K562 (cell line): ENCODE results near the gene CD300E. TPM values are rescaled to one million over a fixed set of nuclear protein-coding genes. Genes with fewer than 3 reads are reported as not detected.
A peak's percentile ranks its signal among the peaks of the same experiment; 100 is the strongest.

Experiments
- ATAC-seq: fragments of 200-7000 bp; cut with Tn5 transposase; 3 replicates; pipeline ENCODE4 v1.9.1; 2020; ENCODE audit warnings: moderate library complexity
- BruUV-seq: library from RNA; stranded (reverse); fragments of 400-500 nt; replicated peaks from 2 replicates; lab custom pipeline; 2021; lab: Mats Ljungman, UMichigan
- CTCF ChIA-PET: fragments of 300-600 bp; formaldehyde crosslinking; extraction: SDS; loops from one replicate; lab custom pipeline; 2021; ENCODE audit warnings: low intra/inter-chr PET ratio; lab: Yijun Ruan, JAX
- POLR2A ChIA-PET: fragments of 300-600, 350-650 bp; sonication (Branson Sonifier 250); formaldehyde crosslinking; extraction: SDS; loops from one replicate; lab custom pipeline; 2021; ENCODE audit warnings: antibody characterized with exemption, inconsistent platforms; lab: Yijun Ruan, JAX
- DNase-seq, 4 experiments: peaks; one replicate each; pipeline versions ENCODE4 v3.0.0 to v3.0.0-alpha.2; 2011 to 2018; ENCODE audit warnings: low spot score in 3 of 4, mixed read lengths in 3 of 4; ENCODE audit errors: extremely low read depth in 1 of 4
- FAIRE-seq: peaks from 2 replicates; lab custom pipeline; 2011; peaks lifted over from hg19 to GRCh38; lab: Jason Lieb, UNC
- H2AFZ ChIP-seq: 2 replicates; pipeline ENCODE4 v1.6.0; 2011; ENCODE audit warnings: low read depth, low read length, control low read depth, inconsistent platforms
- H3K27ac ChIP-seq: fragments of 200-600 bp; 3 replicates; pipeline ENCODE4 v1.8.0; 2011; ENCODE audit warnings: low read depth, mild to moderate bottlenecking, control low read depth, inconsistent platforms, low read length, moderate library complexity, mixed read lengths; ENCODE audit errors: extremely low read depth
- H3K27me3 ChIP-seq, 2 experiments: fragments of 300-600 bp in 1 of 2; 2 replicates in 1 of 2; 3 replicates in 1 of 2; pipeline versions ENCODE4 v1.6.0 to v1.8.0; 2011; ENCODE audit warnings: inconsistent platforms in 2 of 2, low read length in 2 of 2, mild to moderate bottlenecking in 1 of 2, mixed read lengths in 1 of 2, moderate library complexity in 1 of 2; ENCODE audit not compliant: control insufficient read depth in 2 of 2, insufficient read depth in 2 of 2
- H3K36me3 ChIP-seq: fragments of 300-600 bp; 3 replicates; pipeline ENCODE4 v1.8.0; 2011; ENCODE audit warnings: mild to moderate bottlenecking, low read length, inconsistent platforms; ENCODE audit not compliant: control insufficient read depth, insufficient read depth
- H3K4me1 ChIP-seq, 2 experiments: fragments of 200-600 bp in 1 of 2; replicated peaks in 1 of 2; 2 replicates in 1 of 2; 3 replicates in 1 of 2; pipeline versions ENCODE4 v1.5.1 to v1.8.0; 2011; ENCODE audit warnings: inconsistent platforms in 2 of 2, low read length in 2 of 2, mild to moderate bottlenecking in 1 of 2, mixed read lengths in 1 of 2, moderate library complexity in 1 of 2; ENCODE audit not compliant: control insufficient read depth in 2 of 2, insufficient read depth in 2 of 2
- H3K4me2 ChIP-seq: 2 replicates; pipeline ENCODE4 v1.6.1; 2011; ENCODE audit warnings: low read length, control low read depth, inconsistent platforms, mixed read lengths; ENCODE audit not compliant: insufficient read depth
- H3K4me3 ChIP-seq: fragments of 200-600 bp; sonication (generic), shearing (Covaris generic); 2 replicates; pipeline ENCODE4 v1.5.1; 2016; ENCODE audit warnings: control low read depth, inconsistent platforms
- H3K79me2 ChIP-seq: fragments of 200-600 bp; 3 replicates; pipeline ENCODE4 v1.8.0; 2011; ENCODE audit warnings: low read length, inconsistent platforms; ENCODE audit not compliant: control insufficient read depth, insufficient read depth
- H3K9ac ChIP-seq, 2 experiments: 2 replicates each; pipeline versions ENCODE4 v1.6.0 to v1.6.1; 2011; ENCODE audit warnings: low read depth in 2 of 2, low read length in 2 of 2, control low read depth in 1 of 2, inconsistent platforms in 1 of 2, mild to moderate bottlenecking in 1 of 2, mixed read lengths in 1 of 2; ENCODE audit not compliant: insufficient read depth in 1 of 2
- H3K9me1 ChIP-seq: one replicate; pipeline ENCODE4 v1.6.0; 2011; ENCODE audit warnings: inconsistent platforms, mild to moderate bottlenecking, low read length, moderate library complexity; ENCODE audit not compliant: control insufficient read depth, insufficient read depth
- H3K9me3 ChIP-seq: replicated peaks from 2 replicates; pipeline ENCODE4 v1.5.1; 2011; ENCODE audit warnings: low read depth, low read length, inconsistent platforms; ENCODE audit not compliant: control insufficient read depth, insufficient read depth
- H4K20me1 ChIP-seq: replicated peaks from 2 replicates; pipeline ENCODE4 v1.6.1; 2011; ENCODE audit warnings: low read length, inconsistent platforms, mixed read lengths; ENCODE audit not compliant: control insufficient read depth, insufficient read depth
- CBFA2T3 ChIP-seq: fragments of 450-650 bp; IDR thresholded peaks from 2 replicates; pipeline ENCODE4 v1.6.1; 2017
- CEBPZ ChIP-seq: fragments of 150-350 bp; IDR thresholded peaks from 2 replicates; pipeline ENCODE4 v1.6.1; 2014; ENCODE audit warnings: low read depth, mild to moderate bottlenecking, low read length, borderline replicate concordance
- CREB1 ChIP-seq, 2 experiments: sonication (generic) in 1 of 2; formaldehyde crosslinking in 1 of 2; IDR thresholded peaks; 2 replicates each; pipeline versions ENCODE4 v1.6.1 to v1.8.0; 2012 to 2022; ENCODE audit warnings: inconsistent platforms in 1 of 2, mild to moderate bottlenecking in 1 of 2, missing genetic modification reagents in 1 of 2, moderate library complexity in 1 of 2
- CTCFL ChIP-seq: IDR thresholded peaks from 2 replicates; pipeline ENCODE4 v1.6.1; 2011; ENCODE audit warnings: borderline replicate concordance, low read depth, mild to moderate bottlenecking, moderate library complexity, low read length; ENCODE audit not compliant: insufficient read depth, poor library complexity, severe bottlenecking
- CXXC5 ChIP-seq: fragments of 250-450 bp; sonication (Bioruptor Pico); IDR thresholded peaks from 2 replicates; pipeline ENCODE4 v1.8.0; 2022; ENCODE audit warnings: inconsistent platforms, mild to moderate bottlenecking, moderate library complexity
- MBD1 ChIP-seq: fragments of 250-450 bp; sonication (Bioruptor Pico); IDR thresholded peaks from 2 replicates; pipeline ENCODE4 v1.8.0; 2022; ENCODE audit warnings: inconsistent platforms
- OTX1 ChIP-seq: fragments of 450-650 bp; formaldehyde crosslinking; IDR thresholded peaks from 2 replicates; pipeline ENCODE4 v1.4.0; 2022; ENCODE audit warnings: mild to moderate bottlenecking
- TOE1 ChIP-seq, 2 experiments: fragments of 450-650 bp in 1 of 2; sonication (generic) in 1 of 2; formaldehyde crosslinking in 1 of 2; IDR thresholded peaks; 2 replicates each; pipeline versions ENCODE4 v1.7.1 to v1.8.0; 2016 to 2022; ENCODE audit warnings: borderline replicate concordance in 2 of 2, mild to moderate bottlenecking in 2 of 2, antibody characterized with exemption in 1 of 2, inconsistent platforms in 1 of 2, low read depth in 1 of 2, missing genetic modification reagents in 1 of 2, moderate library complexity in 1 of 2
- ZBTB26 ChIP-seq: fragments of 450-650 bp; formaldehyde crosslinking; IDR thresholded peaks from 2 replicates; pipeline ENCODE4 v1.4.0; 2022; ENCODE audit warnings: missing genetic modification characterization
- ZNF184 ChIP-seq: sonication (generic); formaldehyde crosslinking; IDR thresholded peaks from 2 replicates; pipeline ENCODE4 v1.5.0; 2020; ENCODE audit warnings: missing genetic modification reagents
- WGBS: fragments of 100-300 bp; shearing (Covaris generic); methylation state at CpG from one replicate; pipeline ENCODE4 v1.1.6; 2016; ENCODE audit warnings: low coverage, mixed read lengths; ENCODE audit not compliant: insufficient coverage; ENCODE audit errors: missing lambda C conversion rate; 5-methylcytosine and 5-hydroxymethylcytosine counted together
- in situ Hi-C: fragments of 300-500 bp; cut with MboI; formaldehyde crosslinking; loops from 4 replicates; pipeline ENCODE4 v1.15.0; 2018; ENCODE audit warnings: inconsistent platforms, mixed read lengths
- intact Hi-C: fragments of 100-400 bp; cut with micrococcal nuclease; formaldehyde crosslinking; loops from 2 replicates; pipeline ENCODE4 v1.14.2; 2022
- polyA plus RNA-seq, 8 experiments: library from polyadenylated mRNA; depleted of rRNA in 4 of 8; stranded (reverse) in 5 of 8; unstranded in 3 of 8; fragments of >200 nt; fragmentation: Nextera tagmentation in 2 of 8; fragmentation: Illumina TruSeq in 1 of 8; extraction: Ambion mirVana in 2 of 8; extraction: Trizol in 1 of 8; gene quantifications; 2 replicates each; pipeline versions ENCODE4 v1.2.1 to v1.2.3, GENCODE V29; 2011 to 2014; ENCODE audit warnings: inconsistent platforms in 1 of 8, missing spikeins in 1 of 8
- total RNA-seq, 7 experiments: library from RNA; depleted of rRNA in 6 of 7; stranded (reverse); fragments of >200 nt in 6 of 7; fragmentation: Illumina TruSeq in 2 of 7; extraction: Trizol in 2 of 7; gene quantifications; 2 replicates each; pipeline versions ENCODE4 v1.2.1 to v1.2.3, GENCODE V29; 2011 to 2021; ENCODE audit warnings: low replicate concordance in 1 of 7

CD300E gene
- total and polyA plus RNA-seq, 9 of the 15 experiments (the other 6 are each of a cell fraction or from before 2014, with no cell fraction given): not detected

- no peak for TF ChIP-seq TOE1 (IDR thresholded peaks at IDR 0.05; ENCODE audit: borderline replicate concordance)
- TF ChIP-seq TOE1 (CRISPR knock-in tag; IDR thresholded peaks at IDR 0.05; ENCODE audit: borderline replicate concordance, low read depth): no peak
- 0 out of 2 replicates have a peak, but pooled peaks have one; percentile 26 for TF ChIP-seq OTX1 (CRISPR knock-in tag)
- peak; percentile 61 for TF ChIP-seq ZBTB26
These were observed 60.2 kb downstream of the CD300E start (continued) for GRCh38 chr17:74563358-74563757.

GRCh38 chr17:74561586-74561985, 62.0 kb downstream of the CD300E start:
- FAIRE-seq (no peak), ATAC-seq (no peak), DNase-seq (no peak)
- no TSS peak for BruUV-seq
- no peaks in the 10 kb centered on the region for H3K79me2 ChIP-seq
- H3K9me3 ChIP-seq: no peaks in the 10 kb centered on the region
- H3K9me1 ChIP-seq: no peaks in the 10 kb centered on the region
- ChIA-PET CTCF (no interaction called here), POLR2A (interaction anchor here (0.6 kb wide), 1 partner anchor 145 kb away, joined by 3 read pairs; no protein-coding TSS in a partner anchor)
- H3K4me3 ChIP-seq: no peak overlapping the region
- no peaks in the 10 kb centered on the region for H3K4me1 ChIP-seq
- 0% methylated on average over 3 of the region's 3 CpGs for WGBS
- H2AFZ ChIP-seq: no peak overlapping the region
- H3K9ac ChIP-seq: no peak overlapping the region
- H3K27ac ChIP-seq: no peak overlapping the region
- H3K4me2 ChIP-seq: no peak overlapping the region
- in situ Hi-C loops: no loop called here
- no peaks in the 10 kb centered on the region; the same call in 1 of the 2 replicates for H4K20me1 ChIP-seq
- H3K36me3 ChIP-seq: no peaks in the 10 kb centered on the region
- peaks cover 2 to 32% of the 10 kb centered on the region in 2 experiments; a peak in 4 of 5 replicates for H3K27me3 ChIP-seq
- intact Hi-C loops: no loop called here
- no peak for TF ChIP-seq CXXC5
- no peak for TF ChIP-seq CTCFL
- TF ChIP-seq ZNF184: no peak
- TF ChIP-seq CREB1 (IDR thresholded peaks at IDR 0.05): no peak
- no peak for TF ChIP-seq CREB1 (CRISPR knock-in tag; IDR thresholded peaks at IDR 0.05)
- no peak for TF ChIP-seq CBFA2T3
- no peak for TF ChIP-seq CEBPZ
- TF ChIP-seq MBD1 (CRISPR knock-in tag): no peak
